Heart right ventricle (tissue), 16 donors: ENCODE results near the gene AKAP8. TPM values are rescaled to one million over a fixed set of nuclear protein-coding genes. Genes with fewer than 3 reads are reported as not detected.
A peak's percentile ranks its signal among the peaks of the same experiment; 100 is the strongest.

Source experiments
- ATAC-seq, 8 donors: fragments of 200-7000 bp; cut with Tn5 transposase; one replicate each; pipeline ENCODE4 v1.9.1; 2020; ENCODE audit warnings: mild to moderate bottlenecking in 8 of 8, moderate library complexity in 8 of 8, moderate number of reproducible peaks in 1 of 8
- DNase-seq, 2 donors: peaks; one replicate each; pipeline ENCODE4 v3.0.0-alpha.2; 2020
- H3K27ac ChIP-seq, 10 donors: fragments of 200-600 bp; sonication (generic) in 2 of 10; one replicate each; pipeline versions ENCODE4 v1.5.0 to v1.8.0; 2020 to 2022; ENCODE audit warnings: mild to moderate bottlenecking in 3 of 10
- H3K27me3 ChIP-seq, 7 donors: fragments of 200-600 bp; one replicate each; pipeline ENCODE4 v1.8.0; 2021 to 2022; ENCODE audit warnings: mild to moderate bottlenecking in 2 of 7
- H3K36me3 ChIP-seq, 9 donors: fragments of 200-600 bp; sonication (generic) in 1 of 9; one replicate each; pipeline versions ENCODE4 v1.5.0 to v1.8.0; 2020 to 2022; ENCODE audit warnings: mild to moderate bottlenecking in 2 of 9
- H3K4me1 ChIP-seq, 9 donors: fragments of 200-600 bp; sonication (generic) in 1 of 9; one replicate each; pipeline versions ENCODE4 v1.5.0 to v1.8.0; 2020 to 2022; ENCODE audit warnings: mild to moderate bottlenecking in 4 of 9
- H3K4me3 ChIP-seq, 10 donors: fragments of 200-600 bp; sonication (generic) in 2 of 10; one replicate each; pipeline versions ENCODE4 v1.5.0 to v1.8.0; 2020 to 2022; ENCODE audit warnings: mild to moderate bottlenecking in 7 of 10, moderate library complexity in 2 of 10
- H3K9me3 ChIP-seq, 11 donors: fragments of 200-600 bp in 10 of 11; sonication (generic) in 2 of 11; one replicate each; pipeline versions ENCODE4 v1.5.0 to v1.8.0; 2013 to 2022; ENCODE audit warnings: mild to moderate bottlenecking in 2 of 11, control low read depth in 1 of 11, moderate library complexity in 1 of 11
- WGBS, 2 donors: extraction: QIAGEN DNeasy Blood & Tissue Kit; methylation state at CpG; one replicate each; pipeline ENCODE4 v1.1.7; 2013; ENCODE audit warnings: inconsistent platforms in 1 of 2; 5-methylcytosine and 5-hydroxymethylcytosine counted together
- intact Hi-C, 10 donors: fragments of 100-400 bp; cut with DNase I; formaldehyde crosslinking; loops; one replicate each; pipeline versions ENCODE4 v1.11.1 to v1.14.2; 2022
- polyA plus RNA-seq, 2 donors: library from polyadenylated mRNA; stranded (reverse); fragments of 200-250 nt; gene quantifications; one replicate each; pipeline ENCODE4 v1.2.3, GENCODE V29; 2013
- total RNA-seq, 10 donors: library from RNA; stranded (reverse); fragmentation: NEBNext Ultra II Directional in 3 of 10; extraction: Animal tissue kit (Norgen Biotek cat#: 25700) in 3 of 10; gene quantifications; one replicate each; pipeline versions ENCODE4 v1.2.1 to v1.2.4, GENCODE V29; 2021 to 2023
- TF ChIP-seq, protein P1 (sequence below), 9 donors: fragments of 200-600 bp; sonication (generic) in 2 of 9; IDR thresholded peaks; one replicate each; pipeline versions ENCODE4 v1.5.0 to v1.8.0; 2021 to 2022; ENCODE audit warnings: antibody characterized with exemption in 9 of 9, mild to moderate bottlenecking in 5 of 9, moderate library complexity in 1 of 9
- donor health status: Arrhythmogenic right ventricular cardiomyopathy.
- donor health status: ischemic (EF 13 %, LVEDD 7.1; RV severe dilation, severe dysfunction).
- donor health status: healthy with polysubstance abuse.
- donor health status: DM: no; HTN: yes; CAD: no.
- donor health status: DM: no; HTN: no; CAD: no.
- donor health status: ischemic (EF 25% LVEDD 6.9; RV normal size, moderate dysfunction).
- donor health status: ischemic (EF 25% LVEDD 5.7; RV mildly dilated, moderate dysfunction).
- donor health status: healthy.
- donor health status: DM: yes; HTN: yes; CAD: no.
- donor health status: Ischemic cardiomyopathy.
- donor health status: ischemic (EF 35%, LVEDD 5.7; RV mildly dilated, moderate dysfunction).
- donor health status: nonischemic (EF 11% LVEDD 7.7; RV severe dilation, severe dysfunction).
- donor health status: DM: yes; HTN: yes; CAD: no.
- donor health status: PGD.
- donor health status: ischemic (EF 29% LVEDD 5.4; RV normal size, mild dysfunction).
- donor health status: nonischemic (EF 23%, LVEDD 6.1; RV moderate dilation, normal function).

AKAP8 gene
- total and polyA plus RNA-seq, 12 donors, result 12.8 to 32.2 (median 18.6) TPM

DNA sequence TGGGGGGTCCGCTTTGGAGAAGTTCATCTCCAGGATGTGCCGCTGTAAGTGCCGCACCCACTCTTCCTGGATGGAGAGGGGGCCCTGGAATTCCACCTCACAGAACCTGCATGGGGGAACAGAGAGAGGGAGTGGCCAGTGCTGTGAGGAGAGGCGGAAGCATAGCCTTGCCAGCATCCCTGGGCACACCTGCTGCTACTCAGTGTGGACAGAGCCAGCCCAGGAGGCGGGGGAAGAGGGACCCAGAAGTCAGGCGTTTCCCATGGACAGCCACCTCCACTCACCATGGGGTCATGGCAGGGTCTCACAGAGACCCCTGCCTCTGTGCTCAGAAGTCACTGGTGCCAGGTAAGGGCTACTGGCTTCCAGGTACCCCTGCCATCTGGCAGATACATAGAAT lies 43.5 kb upstream of the AKAP8 start:
- intact Hi-C loops, result loop anchor here in 1 of 10 donors (5.0 kb wide), 1 partner anchor 156 kb away; no protein-coding TSS in a partner anchor
- ATAC-seq, result no peak
- peaks cover 0 to 7% (median 0%) of the 10 kb centered on the region in 11 donors for H3K9me3 ChIP-seq
- TF ChIP-seq, protein P1, sequence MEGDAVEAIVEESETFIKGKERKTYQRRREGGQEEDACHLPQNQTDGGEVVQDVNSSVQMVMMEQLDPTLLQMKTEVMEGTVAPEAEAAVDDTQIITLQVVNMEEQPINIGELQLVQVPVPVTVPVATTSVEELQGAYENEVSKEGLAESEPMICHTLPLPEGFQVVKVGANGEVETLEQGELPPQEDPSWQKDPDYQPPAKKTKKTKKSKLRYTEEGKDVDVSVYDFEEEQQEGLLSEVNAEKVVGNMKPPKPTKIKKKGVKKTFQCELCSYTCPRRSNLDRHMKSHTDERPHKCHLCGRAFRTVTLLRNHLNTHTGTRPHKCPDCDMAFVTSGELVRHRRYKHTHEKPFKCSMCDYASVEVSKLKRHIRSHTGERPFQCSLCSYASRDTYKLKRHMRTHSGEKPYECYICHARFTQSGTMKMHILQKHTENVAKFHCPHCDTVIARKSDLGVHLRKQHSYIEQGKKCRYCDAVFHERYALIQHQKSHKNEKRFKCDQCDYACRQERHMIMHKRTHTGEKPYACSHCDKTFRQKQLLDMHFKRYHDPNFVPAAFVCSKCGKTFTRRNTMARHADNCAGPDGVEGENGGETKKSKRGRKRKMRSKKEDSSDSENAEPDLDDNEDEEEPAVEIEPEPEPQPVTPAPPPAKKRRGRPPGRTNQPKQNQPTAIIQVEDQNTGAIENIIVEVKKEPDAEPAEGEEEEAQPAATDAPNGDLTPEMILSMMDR (IDR thresholded peaks at IDR 0.05), result no peak
- no peaks in the 10 kb centered on the region for H3K27me3 ChIP-seq
- H3K4me3 ChIP-seq, result no peak overlapping the region
- H3K36me3 ChIP-seq, result peaks cover 0 to 64% (median 41%) of the 10 kb centered on the region in 9 donors
- peaks cover 3 to 31% (median 14%) of the 10 kb centered on the region in 9 donors for H3K4me1 ChIP-seq
- H3K27ac ChIP-seq, result no peak overlapping the region
- WGBS, 2 donors, result 98% methylated on average over 6 of the region's 6 CpGs
- no peak for DNase-seq

DNA sequence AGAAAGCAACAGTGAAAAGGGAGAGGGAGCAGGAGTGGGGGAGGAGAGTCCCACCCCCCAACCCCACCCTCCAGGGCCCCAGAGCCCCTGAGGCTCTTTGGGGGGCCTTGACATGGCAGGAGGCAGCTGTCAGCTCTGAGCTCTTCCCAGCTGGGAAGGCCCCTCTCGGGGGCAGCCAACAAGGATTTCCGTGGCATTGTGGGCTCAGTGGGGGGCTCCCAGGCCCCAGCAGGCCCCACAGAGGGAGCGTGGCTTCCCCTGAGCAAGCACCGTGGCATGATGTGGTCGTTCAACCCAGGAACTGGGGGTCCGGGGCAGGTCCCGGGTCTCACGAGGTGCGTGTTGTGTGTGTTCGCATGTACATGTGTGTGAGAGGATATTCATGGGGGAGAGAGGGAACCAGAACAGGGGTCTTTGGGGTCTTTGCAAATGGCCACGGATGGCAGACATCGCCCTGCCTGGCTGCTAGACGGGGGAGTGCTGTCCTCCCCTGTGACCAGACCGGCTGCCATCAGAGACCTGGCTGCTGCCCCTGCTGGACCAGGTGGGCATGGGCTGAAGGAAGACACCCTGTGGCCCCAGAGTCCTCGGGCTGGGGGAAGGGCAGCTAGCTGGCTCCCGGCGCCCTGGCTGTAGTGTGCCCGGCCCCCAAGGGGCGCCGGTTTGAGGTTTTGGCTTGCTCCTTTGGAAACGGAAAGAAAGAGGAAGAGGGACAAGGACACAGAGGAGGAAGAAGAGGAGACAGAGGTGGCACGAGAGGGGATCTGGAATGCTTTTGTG lies 42.9 kb upstream of the AKAP8 start:
- 89 to 92% methylated on average over 22 of the region's 22 CpGs for WGBS, 2 donors
- H3K4me3 ChIP-seq, result peak overlapping the region in 1 of 10 donors; percentile 8
- intact Hi-C loops, result loop anchor here in 1 of 10 donors (5.0 kb wide), 1 partner anchor 155 kb away; no protein-coding TSS in a partner anchor
- TF ChIP-seq, protein P1 (IDR thresholded peaks at IDR 0.05), result no peak
- peaks cover 0 to 58% (median 41%) of the 10 kb centered on the region in 9 donors for H3K36me3 ChIP-seq
- DNase-seq (no peak), ATAC-seq (no peak)
- H3K9me3 ChIP-seq, result peaks cover 0 to 7% (median 0%) of the 10 kb centered on the region in 11 donors
- peak overlapping the region in 8 of 10 donors; percentile 31 to 53 (median 42) for H3K27ac ChIP-seq
- H3K27me3 ChIP-seq, result no peaks in the 10 kb centered on the region
- H3K4me1 ChIP-seq, result peaks cover 3 to 38% (median 18%) of the 10 kb centered on the region in 9 donors

DNA sequence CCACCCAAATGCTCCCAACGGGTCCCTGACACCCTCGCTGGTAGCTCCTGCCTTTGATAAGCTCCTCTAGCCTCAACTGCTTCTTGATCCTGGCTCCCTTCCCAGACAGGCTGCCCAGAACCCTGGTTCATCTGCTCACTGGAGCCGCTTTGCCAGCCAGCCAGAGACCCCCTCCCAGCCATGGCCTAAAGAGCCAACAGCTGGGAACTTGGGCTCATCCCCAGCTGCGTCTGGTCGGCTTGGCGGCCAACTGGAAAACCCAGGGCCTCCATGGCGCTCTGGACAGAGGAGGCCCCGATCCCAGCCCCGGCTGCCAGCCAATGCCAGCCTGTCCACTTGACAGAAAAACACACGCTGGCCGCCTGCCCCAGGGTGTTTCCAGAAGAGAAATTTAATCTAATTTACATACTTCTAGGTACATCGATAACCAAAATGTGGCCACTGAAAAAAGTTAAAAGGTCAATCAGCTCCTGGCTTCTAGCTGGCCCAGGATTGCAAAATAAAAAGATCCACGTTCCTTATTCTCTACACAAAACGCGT lies 42.2 kb upstream of the AKAP8 start:
- Histone ChIP-seq H3K27me3 (no peaks in the 10 kb centered on the region), H3K9me3 (peaks cover 0 to 7% (median 0%) of the 10 kb centered on the region in 11 donors), H3K4me1 (peaks cover 3 to 45% (median 25%) of the 10 kb centered on the region in 9 donors), H3K4me3 (peak overlapping the region in 1 of 10 donors; percentile 8), H3K36me3 (peaks cover 0 to 51% (median 36%) of the 10 kb centered on the region in 9 donors), H3K27ac (peak overlapping the region in 8 of 10 donors; percentile 31 to 53 (median 42))
- WGBS, 2 donors, result 42 to 60% methylated on average over 15 of the region's 15 CpGs
- peak in 4 of 8 donors; percentile 14 to 50 (median 27) for ATAC-seq
- intact Hi-C loops, result loop anchor here in 1 of 10 donors (5.0 kb wide), 1 partner anchor 154 kb away; no protein-coding TSS in a partner anchor
- DNase-seq, result peak; percentile 63 to 68
- TF ChIP-seq, protein P1 (IDR thresholded peaks at IDR 0.05), result no peak

DNA sequence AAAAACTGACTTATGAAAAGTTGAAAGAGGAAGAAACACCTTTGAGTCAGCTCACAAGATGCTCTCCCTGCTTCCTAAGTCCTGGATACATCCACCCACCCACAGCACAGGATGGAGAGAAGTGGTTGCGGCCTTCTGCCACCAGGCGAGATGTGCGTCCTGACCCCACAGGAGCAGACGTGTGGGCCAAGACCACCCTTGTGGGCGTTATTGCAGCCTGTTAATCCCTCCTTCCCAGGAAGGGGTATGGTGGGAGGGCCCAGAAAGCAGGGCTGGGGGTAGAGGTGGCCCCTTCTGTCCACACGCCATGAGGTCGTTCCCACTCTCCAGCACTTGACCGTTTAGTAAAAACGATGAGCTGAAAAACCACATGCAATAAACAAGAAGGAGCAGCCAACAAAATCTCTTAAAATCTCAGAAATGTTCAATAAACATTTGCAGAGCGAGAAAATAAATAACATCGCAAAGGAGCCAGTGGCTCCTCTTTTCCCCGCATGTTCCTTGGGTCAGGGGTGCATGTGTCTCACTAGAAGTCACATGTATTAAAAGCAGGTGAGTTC lies 41.6 kb upstream of the AKAP8 start:
- 73 to 75% methylated on average over 12 of the region's 12 CpGs for WGBS, 2 donors

More for the DNA sequence above, 41.6 kb upstream of the AKAP8 start:
- H3K27ac ChIP-seq, result peak overlapping the region in 5 of 10 donors; percentile 31 to 50 (median 47)
- no peak overlapping the region for H3K4me3 ChIP-seq
- no peak for ATAC-seq
- DNase-seq, result no peak
- H3K36me3 ChIP-seq, result peaks cover 0 to 49% (median 30%) of the 10 kb centered on the region in 9 donors
- no peaks in the 10 kb centered on the region for H3K27me3 ChIP-seq
- peaks cover 0 to 7% (median 0%) of the 10 kb centered on the region in 11 donors for H3K9me3 ChIP-seq
- H3K4me1 ChIP-seq, result peaks cover 3 to 50% (median 31%) of the 10 kb centered on the region in 9 donors
- intact Hi-C loops, result loop anchor here in 1 of 10 donors (5.0 kb wide), 1 partner anchor 154 kb away; no protein-coding TSS in a partner anchor
- TF ChIP-seq, protein P1 (IDR thresholded peaks at IDR 0.05), result no peak
